ENCODE results near the gene MRFAP1L1. TPM values are rescaled to one million over a fixed set of nuclear protein-coding genes. Genes with fewer than 3 reads are reported as not detected.

MRFAP1L1 gene
- total RNA-seq, 2 experiments from 2014 or later, result 26.6 to 27.0 TPM

DNA sequence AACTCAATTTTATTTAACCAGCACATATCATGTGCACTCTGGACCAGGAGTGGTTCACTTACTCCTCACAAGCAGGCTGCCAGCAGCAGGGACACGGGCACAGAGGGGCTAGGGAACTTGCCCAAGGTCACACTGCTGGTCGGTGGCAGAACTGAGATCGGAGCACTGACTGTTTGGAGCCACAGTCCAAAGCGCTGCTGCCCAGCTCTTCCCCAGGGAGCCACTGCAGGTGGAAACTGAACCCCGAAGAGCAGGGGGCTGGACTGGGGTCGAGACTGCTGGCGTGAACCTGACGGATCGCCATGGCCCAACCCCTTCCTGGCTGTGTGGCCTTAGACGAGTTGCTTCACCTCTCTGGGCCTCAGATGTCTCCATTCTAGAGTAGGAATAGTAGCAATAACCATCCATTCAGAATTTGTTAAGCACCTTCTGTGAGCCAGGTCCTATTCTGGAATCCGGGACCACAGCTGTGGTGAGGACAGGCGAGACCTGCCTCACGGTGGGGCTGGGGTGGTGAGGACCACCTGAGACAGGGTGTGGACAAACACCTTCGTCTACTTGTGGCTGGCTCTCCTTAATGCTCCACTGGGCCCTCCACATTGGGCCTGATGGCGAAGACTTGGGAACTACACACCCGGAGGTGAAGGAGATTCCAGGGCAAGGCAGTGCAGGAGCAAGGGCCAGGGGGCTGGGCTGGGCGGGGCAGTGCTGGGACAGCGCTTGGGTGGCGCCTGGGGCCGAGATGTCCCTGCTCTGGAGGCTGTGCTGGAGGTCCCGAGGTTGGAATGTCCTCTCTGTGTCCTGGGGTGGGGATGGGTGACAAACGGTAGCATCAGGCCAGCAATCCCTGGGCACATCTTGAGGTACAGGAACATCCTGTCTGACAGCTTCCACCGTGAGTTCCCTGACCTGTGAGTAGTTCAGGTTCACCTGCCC, 40.9 kb upstream of the MRFAP1L1 start:
- Mint-ChIP-seq H3K4me1 (ENCODE audit: low read depth) (peaks cover 10% of the 10 kb centered on the region), H3K9me3 (no peaks in the 10 kb centered on the region), H3K27ac (no peak overlapping the region), H3K27me3 (no peaks in the 10 kb centered on the region), H3K4me3 (no peak overlapping the region), H3K36me3 (ENCODE audit: low read depth) (no peaks in the 10 kb centered on the region)
- Histone ChIP-seq H3K4me1 (ENCODE audit: insufficient read depth, low read length) (peaks cover 6% of the 10 kb centered on the region), H3K4me3 (ENCODE audit: low read length) (no peak overlapping the region), H3K9me3 (ENCODE audit: control insufficient read depth in 1 of 2, insufficient read depth in 1 of 2, low read length in 2 of 2) (no peaks in the 10 kb centered on the region), H3K27ac (ENCODE audit: low read depth in 1 of 2, low read length in 2 of 2) (no peak overlapping the region), H3K27me3 (ENCODE audit: control insufficient read depth in 1 of 2, insufficient read depth in 2 of 2, low read length in 2 of 2) (no peaks in the 10 kb centered on the region), H3K36me3 (ENCODE audit: insufficient read depth, low read length) (no peaks in the 10 kb centered on the region)
- TF ChIP-seq, protein P1, sequence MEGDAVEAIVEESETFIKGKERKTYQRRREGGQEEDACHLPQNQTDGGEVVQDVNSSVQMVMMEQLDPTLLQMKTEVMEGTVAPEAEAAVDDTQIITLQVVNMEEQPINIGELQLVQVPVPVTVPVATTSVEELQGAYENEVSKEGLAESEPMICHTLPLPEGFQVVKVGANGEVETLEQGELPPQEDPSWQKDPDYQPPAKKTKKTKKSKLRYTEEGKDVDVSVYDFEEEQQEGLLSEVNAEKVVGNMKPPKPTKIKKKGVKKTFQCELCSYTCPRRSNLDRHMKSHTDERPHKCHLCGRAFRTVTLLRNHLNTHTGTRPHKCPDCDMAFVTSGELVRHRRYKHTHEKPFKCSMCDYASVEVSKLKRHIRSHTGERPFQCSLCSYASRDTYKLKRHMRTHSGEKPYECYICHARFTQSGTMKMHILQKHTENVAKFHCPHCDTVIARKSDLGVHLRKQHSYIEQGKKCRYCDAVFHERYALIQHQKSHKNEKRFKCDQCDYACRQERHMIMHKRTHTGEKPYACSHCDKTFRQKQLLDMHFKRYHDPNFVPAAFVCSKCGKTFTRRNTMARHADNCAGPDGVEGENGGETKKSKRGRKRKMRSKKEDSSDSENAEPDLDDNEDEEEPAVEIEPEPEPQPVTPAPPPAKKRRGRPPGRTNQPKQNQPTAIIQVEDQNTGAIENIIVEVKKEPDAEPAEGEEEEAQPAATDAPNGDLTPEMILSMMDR (IDR thresholded peaks at IDR 0.05), result no peak
- intact Hi-C loops (cut with DNase I, micrococcal nuclease), result no loop called here
- ATAC-seq (ENCODE audit: poor library complexity) (no peak), DNase-seq (no peak)
- ChIA-PET CTCF (no interaction called here), POLR2A (interaction anchor here (1.2 to 2.3 kb wide), 2 partner anchors 34 to 76 kb away, joined by 3 to 8 read pairs; no protein-coding TSS in a partner anchor)

DNA sequence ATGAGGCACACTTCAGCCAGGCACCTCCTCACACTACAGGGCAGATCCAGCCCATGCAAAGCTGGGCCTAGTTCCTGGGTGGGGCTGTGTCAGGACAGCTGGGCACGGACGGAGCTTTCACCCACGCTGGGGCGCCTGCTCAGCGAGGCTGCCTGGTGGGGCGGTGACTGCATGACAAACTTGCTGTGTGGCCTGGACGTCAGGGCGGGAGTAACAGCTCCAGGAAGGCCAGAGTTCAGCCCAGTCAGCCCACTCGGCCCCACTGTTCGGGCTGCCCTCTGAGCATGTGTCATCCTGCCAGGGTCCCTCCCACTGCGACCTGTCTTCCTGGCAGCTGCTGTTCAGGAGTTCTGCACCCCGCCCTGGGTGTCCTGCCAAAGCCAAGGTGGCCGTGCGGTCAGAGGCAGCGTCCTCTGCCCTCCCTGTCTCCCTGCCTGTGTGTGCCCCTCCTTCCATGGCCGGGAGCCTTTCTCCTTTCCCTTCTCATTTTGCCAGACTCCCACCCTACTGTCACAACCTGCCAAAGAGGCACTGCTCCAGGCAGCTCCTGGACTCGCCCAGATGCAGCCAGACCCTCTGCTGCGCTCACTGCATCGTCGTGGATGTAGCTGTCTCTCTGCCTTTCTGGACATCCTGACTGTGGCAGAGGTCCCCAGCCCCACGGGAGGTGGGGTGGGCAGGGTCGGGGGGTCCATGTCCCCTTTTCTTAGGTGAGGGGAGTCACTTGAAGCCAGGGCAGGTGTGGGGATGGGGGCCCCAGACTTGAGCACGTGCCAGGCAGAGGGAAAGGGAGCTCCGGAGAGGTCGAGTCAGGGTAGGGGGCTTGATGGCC, 39.9 kb upstream of the MRFAP1L1 start:
- Mint-ChIP-seq H3K27me3 (no peaks in the 10 kb centered on the region), H3K9me3 (no peaks in the 10 kb centered on the region), H3K4me3 (no peak overlapping the region), H3K27ac (no peak overlapping the region), H3K36me3 (ENCODE audit: low read depth) (no peaks in the 10 kb centered on the region), H3K4me1 (ENCODE audit: low read depth) (peaks cover 10% of the 10 kb centered on the region)
- no peaks in the 10 kb centered on the region for H3K27me3 ChIP-seq (ENCODE audit: control insufficient read depth in 1 of 2, insufficient read depth in 2 of 2, low read length in 2 of 2)
- intact Hi-C loops (cut with DNase I, micrococcal nuclease), result no loop called here
- H3K36me3 ChIP-seq (ENCODE audit: insufficient read depth, low read length), result no peaks in the 10 kb centered on the region
- TF ChIP-seq, protein P1 (IDR thresholded peaks at IDR 0.05), result no peak
- H3K27ac ChIP-seq (ENCODE audit: low read depth in 1 of 2, low read length in 2 of 2), result no peak overlapping the region
- H3K4me1 ChIP-seq (ENCODE audit: insufficient read depth, low read length), result peaks cover 6% of the 10 kb centered on the region
- H3K4me3 ChIP-seq (ENCODE audit: low read length), result no peak overlapping the region
- no peaks in the 10 kb centered on the region for H3K9me3 ChIP-seq (ENCODE audit: control insufficient read depth in 1 of 2, insufficient read depth in 1 of 2, low read length in 2 of 2)
- DNase-seq (no peak), ATAC-seq (ENCODE audit: poor library complexity) (no peak)
- ChIA-PET CTCF (no interaction called here), POLR2A (no interaction called here)

DNA sequence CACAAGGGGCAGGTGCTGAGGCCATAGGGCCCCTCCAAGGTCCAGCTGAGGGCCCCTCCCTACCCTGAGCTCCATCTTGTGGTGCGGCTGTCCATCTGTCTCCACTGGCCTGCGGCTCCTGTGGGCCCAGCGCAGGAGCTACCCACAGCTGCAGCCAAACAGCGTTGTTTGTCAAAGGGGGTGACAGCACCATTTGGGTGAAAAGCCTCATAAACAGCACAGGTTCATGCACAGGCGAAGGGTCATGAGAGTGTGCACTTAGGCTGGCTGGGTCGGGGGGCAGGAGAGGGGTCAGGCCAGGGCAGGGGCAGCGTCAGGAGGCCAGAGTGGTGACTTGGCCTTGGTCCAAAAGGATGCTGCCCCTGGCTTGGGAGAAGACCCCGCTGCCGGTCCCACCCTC, 38.6 kb upstream of the MRFAP1L1 start:
- Histone ChIP-seq H3K36me3 (ENCODE audit: insufficient read depth, low read length) (no peaks in the 10 kb centered on the region), H3K27ac (ENCODE audit: low read depth in 1 of 2, low read length in 2 of 2) (no peak overlapping the region), H3K4me1 (ENCODE audit: insufficient read depth, low read length) (peaks cover 6% of the 10 kb centered on the region), H3K9me3 (ENCODE audit: control insufficient read depth in 1 of 2, insufficient read depth in 1 of 2, low read length in 2 of 2) (no peaks in the 10 kb centered on the region), H3K27me3 (ENCODE audit: control insufficient read depth in 1 of 2, insufficient read depth in 2 of 2, low read length in 2 of 2) (no peaks in the 10 kb centered on the region), H3K4me3 (ENCODE audit: low read length) (no peak overlapping the region)
- TF ChIP-seq, protein P1 (IDR thresholded peaks at IDR 0.05), result no peak
- Mint-ChIP-seq H3K9me3 (no peaks in the 10 kb centered on the region), H3K27ac (no peak overlapping the region), H3K4me3 (no peak overlapping the region), H3K27me3 (no peaks in the 10 kb centered on the region), H3K36me3 (ENCODE audit: low read depth) (no peaks in the 10 kb centered on the region), H3K4me1 (ENCODE audit: low read depth) (peaks cover 10% of the 10 kb centered on the region)
- ChIA-PET POLR2A (no interaction called here), CTCF (no interaction called here)
- DNase-seq (no peak), ATAC-seq (ENCODE audit: poor library complexity) (no peak)
- intact Hi-C loops (cut with DNase I, micrococcal nuclease), result no loop called here

Data from CD4-positive, alpha-beta T cell (primary cell).